ENCODE measurements around the gene ALOX5AP.
A peak's percentile ranks its signal among the peaks of the same experiment; 100 is the strongest.

ALOX5AP gene

DNA sequence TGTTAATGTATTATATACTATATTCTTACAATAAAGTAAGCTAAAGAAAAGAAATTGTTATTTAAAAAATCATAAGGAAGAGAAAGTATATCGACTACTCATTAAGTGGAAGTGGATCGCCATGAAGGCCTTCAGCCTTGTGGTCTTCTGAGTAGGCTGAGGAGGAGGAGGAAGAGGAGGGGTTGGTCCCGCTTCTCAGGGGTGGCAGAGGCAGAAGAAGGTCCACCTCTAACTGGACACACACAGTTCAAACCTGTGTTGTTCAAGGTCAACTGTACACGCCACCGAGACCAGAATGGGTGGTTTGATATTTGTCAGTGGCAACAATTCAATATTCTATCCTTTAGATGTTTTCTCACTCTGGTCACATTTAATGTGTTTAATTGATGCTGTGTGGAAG lies 67.2 kb downstream of the ALOX5AP start:
- Histone ChIP-seq H3K4me2 (ENCODE audit: low read length) (peak overlapping the region; percentile 72), H4K20me1 (ENCODE audit: insufficient read depth, low read length) (no peaks in the 10 kb centered on the region), H3K27ac (ENCODE audit: low read length) (no peak overlapping the region), H3K79me2 (ENCODE audit: low read length) (no peaks in the 10 kb centered on the region), H3K36me3 (replicated peaks; ENCODE audit: low read depth, low read length) (no peaks in the 10 kb centered on the region), H3K9ac (ENCODE audit: low read length) (peak overlapping the region; percentile 41; the same call in 1 of the 2 replicates), H3K4me1 (ENCODE audit: low read length) (peaks cover 16% of the 10 kb centered on the region), H3K9me3 (ENCODE audit: insufficient read depth, low read length) (no peaks in the 10 kb centered on the region), H2AFZ (ENCODE audit: low read depth, low read length) (peak overlapping the region; percentile 91), H3K27me3 (ENCODE audit: low read depth, low read length) (peaks cover 7% of the 10 kb centered on the region), H3K4me3 (ENCODE audit: low read length) (peak overlapping the region; percentile 68)
- TF ChIP-seq, protein P1, sequence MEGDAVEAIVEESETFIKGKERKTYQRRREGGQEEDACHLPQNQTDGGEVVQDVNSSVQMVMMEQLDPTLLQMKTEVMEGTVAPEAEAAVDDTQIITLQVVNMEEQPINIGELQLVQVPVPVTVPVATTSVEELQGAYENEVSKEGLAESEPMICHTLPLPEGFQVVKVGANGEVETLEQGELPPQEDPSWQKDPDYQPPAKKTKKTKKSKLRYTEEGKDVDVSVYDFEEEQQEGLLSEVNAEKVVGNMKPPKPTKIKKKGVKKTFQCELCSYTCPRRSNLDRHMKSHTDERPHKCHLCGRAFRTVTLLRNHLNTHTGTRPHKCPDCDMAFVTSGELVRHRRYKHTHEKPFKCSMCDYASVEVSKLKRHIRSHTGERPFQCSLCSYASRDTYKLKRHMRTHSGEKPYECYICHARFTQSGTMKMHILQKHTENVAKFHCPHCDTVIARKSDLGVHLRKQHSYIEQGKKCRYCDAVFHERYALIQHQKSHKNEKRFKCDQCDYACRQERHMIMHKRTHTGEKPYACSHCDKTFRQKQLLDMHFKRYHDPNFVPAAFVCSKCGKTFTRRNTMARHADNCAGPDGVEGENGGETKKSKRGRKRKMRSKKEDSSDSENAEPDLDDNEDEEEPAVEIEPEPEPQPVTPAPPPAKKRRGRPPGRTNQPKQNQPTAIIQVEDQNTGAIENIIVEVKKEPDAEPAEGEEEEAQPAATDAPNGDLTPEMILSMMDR (IDR thresholded peaks at IDR 0.05; ENCODE audit: low read depth, low read length), result no peak
- TF ChIP-seq EZH2phosphoT487 (IDR thresholded peaks at IDR 0.05; ENCODE audit: low read depth), result no peak

DNA sequence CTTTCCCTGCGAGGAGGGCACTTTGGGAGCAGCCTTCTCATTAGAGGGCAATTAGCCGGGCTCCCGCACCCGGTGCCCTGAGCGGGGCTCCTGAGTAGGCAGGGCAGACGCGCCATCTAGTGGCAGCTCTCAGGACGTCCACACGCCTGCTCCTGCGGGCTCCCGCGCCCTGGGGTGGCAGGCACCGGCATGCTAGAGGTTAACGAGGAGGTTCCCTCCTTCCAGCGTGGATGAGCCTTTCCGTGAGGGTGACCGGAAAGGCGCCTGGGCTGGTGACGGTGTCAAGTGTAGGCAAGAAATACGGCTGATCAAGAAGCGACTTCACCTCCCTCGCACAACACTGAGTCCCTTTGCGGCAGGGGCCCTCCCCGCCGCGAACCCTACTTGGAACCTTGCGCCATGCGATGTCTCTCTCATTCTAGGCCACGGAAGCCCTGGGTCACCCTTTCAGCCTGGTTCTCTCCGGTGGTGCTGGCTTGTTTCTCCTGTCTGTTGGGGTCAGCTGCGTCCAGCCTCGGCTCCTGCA lies 67.7 kb downstream of the ALOX5AP start:
- peaks cover 8% of the 10 kb centered on the region for H3K27me3 ChIP-seq (ENCODE audit: low read depth, low read length)
- H3K79me2 ChIP-seq (ENCODE audit: low read length), result no peaks in the 10 kb centered on the region
- H3K27ac ChIP-seq (ENCODE audit: low read length), result no peak overlapping the region
- H3K9me3 ChIP-seq (ENCODE audit: insufficient read depth, low read length), result no peaks in the 10 kb centered on the region
- peaks cover 16% of the 10 kb centered on the region for H3K4me1 ChIP-seq (ENCODE audit: low read length)
- no peak for TF ChIP-seq EZH2phosphoT487 (IDR thresholded peaks at IDR 0.05; ENCODE audit: low read depth)
- TF ChIP-seq, protein P1 (IDR thresholded peaks at IDR 0.05; ENCODE audit: low read depth, low read length), result peak; percentile 96
- H3K9ac ChIP-seq (ENCODE audit: low read length), result peak overlapping the region; percentile 41; the same call in 1 of the 2 replicates
- peak overlapping the region; percentile 72 for H3K4me2 ChIP-seq (ENCODE audit: low read length)
- H4K20me1 ChIP-seq (ENCODE audit: insufficient read depth, low read length), result no peaks in the 10 kb centered on the region
- H2AFZ ChIP-seq (ENCODE audit: low read depth, low read length), result peak overlapping the region; percentile 91; the same call in 1 of the 2 replicates
- peak overlapping the region; percentile 68 for H3K4me3 ChIP-seq (ENCODE audit: low read length)
- H3K36me3 ChIP-seq (replicated peaks; ENCODE audit: low read depth, low read length), result no peaks in the 10 kb centered on the region

DNA sequence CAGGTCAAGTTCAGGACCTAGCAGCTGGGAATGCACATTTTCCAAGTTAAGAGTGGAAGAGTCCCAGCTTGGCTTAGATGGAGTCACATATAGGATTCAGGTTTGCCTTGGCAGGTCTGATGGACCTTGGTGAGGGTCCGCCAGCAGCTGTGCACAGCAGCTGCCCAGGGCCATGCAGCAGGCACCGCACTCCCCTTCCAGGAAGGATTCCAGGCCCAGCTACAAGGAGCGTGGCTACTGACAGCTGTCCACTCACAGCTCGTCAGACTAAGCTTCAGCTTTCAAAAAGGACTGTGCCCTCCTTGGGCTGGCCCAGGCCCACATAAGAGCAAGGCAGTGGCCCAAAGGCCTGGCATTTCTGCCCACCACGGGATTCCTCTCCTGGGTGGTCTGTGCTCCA lies 68.4 kb downstream of the ALOX5AP start:
- H3K27me3 ChIP-seq (ENCODE audit: low read depth, low read length), result peaks cover 8% of the 10 kb centered on the region
- no peak overlapping the region for H3K4me3 ChIP-seq (ENCODE audit: low read length)
- peaks cover 16% of the 10 kb centered on the region for H3K4me1 ChIP-seq (ENCODE audit: low read length)
- TF ChIP-seq EZH2phosphoT487 (IDR thresholded peaks at IDR 0.05; ENCODE audit: low read depth), result no peak
- TF ChIP-seq, protein P1 (IDR thresholded peaks at IDR 0.05; ENCODE audit: low read depth, low read length), result no peak
- no peak overlapping the region for H3K9ac ChIP-seq (ENCODE audit: low read length)
- H3K4me2 ChIP-seq (ENCODE audit: low read length), result no peak overlapping the region
- H3K27ac ChIP-seq (ENCODE audit: low read length), result no peak overlapping the region
- no peaks in the 10 kb centered on the region for H4K20me1 ChIP-seq (ENCODE audit: insufficient read depth, low read length)
- no peaks in the 10 kb centered on the region for H3K36me3 ChIP-seq (replicated peaks; ENCODE audit: low read depth, low read length)
- no peaks in the 10 kb centered on the region for H3K9me3 ChIP-seq (ENCODE audit: insufficient read depth, low read length)
- H3K79me2 ChIP-seq (ENCODE audit: low read length), result no peaks in the 10 kb centered on the region
- H2AFZ ChIP-seq (ENCODE audit: low read depth, low read length), result no peak overlapping the region

DNA sequence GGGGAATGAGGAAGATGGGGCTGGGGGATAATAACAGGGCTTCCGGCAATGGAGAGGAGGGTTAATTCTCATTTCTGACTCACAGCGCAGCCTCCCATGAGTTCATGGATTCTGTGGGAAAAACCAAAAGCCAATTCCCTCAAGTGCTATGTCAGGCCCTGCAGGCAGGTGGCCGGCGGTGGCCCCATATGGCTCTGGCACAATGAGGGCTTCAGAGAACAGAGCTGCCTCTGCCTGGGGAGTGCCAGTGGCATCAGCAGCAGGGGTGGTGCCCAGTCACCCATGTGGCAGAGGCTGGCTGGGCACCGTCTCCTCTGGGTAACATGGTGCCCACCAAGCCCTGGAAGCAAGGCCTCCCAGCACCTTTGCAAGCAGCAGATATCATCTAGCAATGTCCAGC lies 69.1 kb downstream of the ALOX5AP start:
- Histone ChIP-seq H3K4me3 (ENCODE audit: low read length) (no peak overlapping the region), H2AFZ (ENCODE audit: low read depth, low read length) (no peak overlapping the region), H3K9ac (ENCODE audit: low read length) (no peak overlapping the region), H3K27me3 (ENCODE audit: low read depth, low read length) (peaks cover 8% of the 10 kb centered on the region), H3K27ac (ENCODE audit: low read length) (no peak overlapping the region), H3K4me1 (ENCODE audit: low read length) (peaks cover 16% of the 10 kb centered on the region), H3K79me2 (ENCODE audit: low read length) (no peaks in the 10 kb centered on the region), H3K36me3 (replicated peaks; ENCODE audit: low read depth, low read length) (no peaks in the 10 kb centered on the region), H3K4me2 (ENCODE audit: low read length) (no peak overlapping the region), H3K9me3 (ENCODE audit: insufficient read depth, low read length) (no peaks in the 10 kb centered on the region), H4K20me1 (ENCODE audit: insufficient read depth, low read length) (no peaks in the 10 kb centered on the region)
- no peak for TF ChIP-seq EZH2phosphoT487 (IDR thresholded peaks at IDR 0.05; ENCODE audit: low read depth)
- TF ChIP-seq, protein P1 (IDR thresholded peaks at IDR 0.05; ENCODE audit: low read depth, low read length), result 0 out of 2 replicates have a peak, but pooled peaks have one; percentile 3
